ENCODE data around the gene DCHS1. TPM values are rescaled to one million over a fixed set of nuclear protein-coding genes. Genes with fewer than 3 reads are reported as not detected.

Gene DCHS1
- polyA plus RNA-seq, 2 of the 4 experiments (the other 2 are of a cell fraction): 0.06 TPM

DNA sequence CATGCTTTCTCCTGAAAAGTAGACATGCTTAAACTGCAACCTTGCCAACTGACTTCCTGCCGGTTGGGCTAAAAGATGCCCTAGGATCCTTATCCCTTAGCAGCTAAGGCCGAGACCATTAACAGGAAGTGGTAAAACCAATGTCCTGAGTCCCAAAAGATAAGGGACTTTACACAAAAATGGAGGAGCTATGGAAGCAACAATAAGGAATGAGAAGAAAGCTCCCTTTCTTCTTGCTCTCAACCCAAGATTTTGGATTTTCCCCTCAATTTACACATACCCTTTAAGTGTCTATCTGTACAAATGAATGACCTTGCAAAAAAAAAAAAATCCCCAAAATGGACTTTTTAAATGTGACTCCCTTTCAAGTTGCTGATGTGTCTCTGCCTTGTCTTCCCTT is 16.4 kb upstream of the DCHS1 start:
- DNase-seq (ENCODE audit: low read depth in 1 of 2, low spot score in 1 of 2) (no peak), FAIRE-seq (no peak), ATAC-seq (no peak)
- ChIA-PET CTCF (interaction anchor here (0.9 to 2.0 kb wide), 3 partner anchors 10 to 309 kb away, joined by 3 to 6 read pairs (median 6); no protein-coding TSS in a partner anchor), POLR2A (interaction anchor here (0.6 to 1.0 kb wide), 2 partner anchors 11 to 164 kb away, joined by 3 read pairs; partner anchors contain the start of gene MRPL17)
- no peak overlapping the region for H3K4me2 ChIP-seq
- no peak overlapping the region for H3K27ac ChIP-seq
- no peaks in the 10 kb centered on the region for H3K9me3 ChIP-seq
- no peak overlapping the region for H3K4me3 ChIP-seq
- no peaks in the 10 kb centered on the region for H3K4me1 ChIP-seq
- TF ChIP-seq HEYL (CRISPR knock-in tag; IDR thresholded peaks at IDR 0.05) (no peak), MAFK (IDR thresholded peaks at IDR 0.05; ENCODE audit: partially characterized antibody) (peak; percentile 4)
- 85% methylated on average over 2 of the region's 2 CpGs for WGBS (ENCODE audit: missing lambda C conversion rate)

GRCh38 chr11:6670202-6670830 is 14.7 kb upstream of the DCHS1 start:
- CTCF ChIA-PET: interaction anchor here (0.7 to 1.6 kb wide), 2 partner anchors 8 to 139 kb away, joined by 3 to 6 read pairs; no protein-coding TSS in a partner anchor

DNA sequence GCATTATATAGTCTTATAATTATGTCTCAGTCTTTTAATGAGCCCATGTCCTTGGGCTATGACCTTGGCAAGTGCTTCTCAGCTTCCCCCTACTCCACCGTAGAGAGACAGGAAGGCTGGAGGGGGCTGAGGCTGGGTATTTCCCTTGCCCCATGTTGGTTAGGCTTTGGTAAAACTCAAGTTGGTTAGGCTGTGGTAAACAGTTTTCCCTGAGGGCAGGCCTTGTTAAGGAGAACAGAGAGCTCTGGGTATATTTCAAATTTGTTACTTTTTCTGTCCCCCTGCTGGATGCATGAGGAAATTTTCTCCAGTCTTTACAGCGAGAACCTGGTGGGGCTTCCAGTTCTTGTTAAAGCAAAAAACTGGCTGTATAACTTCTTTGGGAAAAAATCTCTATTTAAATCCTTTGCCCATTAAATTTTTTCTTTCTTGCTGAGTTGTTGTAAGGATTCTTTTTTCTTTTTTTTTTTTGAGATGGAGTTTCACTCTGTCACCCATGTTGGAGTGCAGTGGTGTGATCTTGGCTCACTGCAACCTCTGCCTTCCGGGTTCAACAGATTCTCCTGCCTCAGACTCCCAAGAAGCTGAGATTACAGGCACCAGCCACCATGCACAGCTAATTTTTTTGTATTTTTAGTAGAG is 12.2 kb upstream of the DCHS1 start:
- no peak overlapping the region for H3K4me2 ChIP-seq
- no peaks in the 10 kb centered on the region for H3K9me3 ChIP-seq
- CTCF ChIA-PET: interaction anchor here (0.7 to 1.7 kb wide), 8 partner anchors 13 to 319 kb away, joined by 3 to 5 read pairs (median 4); partner anchors contain the start of genes MRPL17 and TPP1
- TF ChIP-seq, protein P1, sequence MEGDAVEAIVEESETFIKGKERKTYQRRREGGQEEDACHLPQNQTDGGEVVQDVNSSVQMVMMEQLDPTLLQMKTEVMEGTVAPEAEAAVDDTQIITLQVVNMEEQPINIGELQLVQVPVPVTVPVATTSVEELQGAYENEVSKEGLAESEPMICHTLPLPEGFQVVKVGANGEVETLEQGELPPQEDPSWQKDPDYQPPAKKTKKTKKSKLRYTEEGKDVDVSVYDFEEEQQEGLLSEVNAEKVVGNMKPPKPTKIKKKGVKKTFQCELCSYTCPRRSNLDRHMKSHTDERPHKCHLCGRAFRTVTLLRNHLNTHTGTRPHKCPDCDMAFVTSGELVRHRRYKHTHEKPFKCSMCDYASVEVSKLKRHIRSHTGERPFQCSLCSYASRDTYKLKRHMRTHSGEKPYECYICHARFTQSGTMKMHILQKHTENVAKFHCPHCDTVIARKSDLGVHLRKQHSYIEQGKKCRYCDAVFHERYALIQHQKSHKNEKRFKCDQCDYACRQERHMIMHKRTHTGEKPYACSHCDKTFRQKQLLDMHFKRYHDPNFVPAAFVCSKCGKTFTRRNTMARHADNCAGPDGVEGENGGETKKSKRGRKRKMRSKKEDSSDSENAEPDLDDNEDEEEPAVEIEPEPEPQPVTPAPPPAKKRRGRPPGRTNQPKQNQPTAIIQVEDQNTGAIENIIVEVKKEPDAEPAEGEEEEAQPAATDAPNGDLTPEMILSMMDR (IDR thresholded peaks at IDR 0.05): peak; percentile 21; the same call in 2 of the 3 replicates
- TF ChIP-seq RAD21 (conservative IDR thresholded peaks at IDR 0.05 in 1 of 2, IDR thresholded peaks at IDR 0.05 in 1 of 2) (0 out of 5 replicates have a peak, but pooled peaks of 1 of the 2 experiments have one; percentile 25), SMC3 (IDR thresholded peaks at IDR 0.05) (0 out of 3 replicates have a peak, but pooled peaks have one; percentile 13)
- TF ChIP-seq, protein P2, sequence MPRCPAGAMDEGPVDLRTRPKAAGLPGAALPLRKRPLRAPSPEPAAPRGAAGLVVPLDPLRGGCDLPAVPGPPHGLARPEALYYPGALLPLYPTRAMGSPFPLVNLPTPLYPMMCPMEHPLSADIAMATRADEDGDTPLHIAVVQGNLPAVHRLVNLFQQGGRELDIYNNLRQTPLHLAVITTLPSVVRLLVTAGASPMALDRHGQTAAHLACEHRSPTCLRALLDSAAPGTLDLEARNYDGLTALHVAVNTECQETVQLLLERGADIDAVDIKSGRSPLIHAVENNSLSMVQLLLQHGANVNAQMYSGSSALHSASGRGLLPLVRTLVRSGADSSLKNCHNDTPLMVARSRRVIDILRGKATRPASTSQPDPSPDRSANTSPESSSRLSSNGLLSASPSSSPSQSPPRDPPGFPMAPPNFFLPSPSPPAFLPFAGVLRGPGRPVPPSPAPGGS (IDR thresholded peaks at IDR 0.05): no peak
- H3K4me1 ChIP-seq: no peaks in the 10 kb centered on the region; the same call in 2 of the 3 replicates
- 49% methylated on average over 3 of the region's 3 CpGs for WGBS (ENCODE audit: missing lambda C conversion rate)
- peak in 1 of 2 experiments; percentile 21 for DNase-seq (ENCODE audit: low read depth in 1 of 2, low spot score in 1 of 2)
- ATAC-seq: peak; percentile 62 to 79; a peak in 5 of 6 replicates
- no peak overlapping the region for H3K27ac ChIP-seq
- H3K4me3 ChIP-seq: no peak overlapping the region
- FAIRE-seq: no peak
- POLR2A ChIA-PET: no interaction called here

More at GRCh38 chr11:6670202-6670830, 14.7 kb upstream of the DCHS1 start:
- Histone ChIP-seq H3K4me1 (no peaks in the 10 kb centered on the region), H3K4me3 (no peak overlapping the region), H3K4me2 (no peak overlapping the region), H3K9me3 (no peaks in the 10 kb centered on the region), H3K27ac (no peak overlapping the region)
- no peak for FAIRE-seq
- no peak for ATAC-seq
- POLR2A ChIA-PET: no interaction called here
- no peak for DNase-seq (ENCODE audit: low read depth in 1 of 2, low spot score in 1 of 2)
- TF ChIP-seq MAFK (IDR thresholded peaks at IDR 0.05; ENCODE audit: partially characterized antibody) (peak; percentile 86), FOSL2 (IDR thresholded peaks at IDR 0.05) (no peak), FOSL2 (CRISPR knock-in tag; IDR thresholded peaks at IDR 0.05) (no peak)
- WGBS (ENCODE audit: missing lambda C conversion rate): 37% methylated on average over 6 of the region's 6 CpGs

DNA sequence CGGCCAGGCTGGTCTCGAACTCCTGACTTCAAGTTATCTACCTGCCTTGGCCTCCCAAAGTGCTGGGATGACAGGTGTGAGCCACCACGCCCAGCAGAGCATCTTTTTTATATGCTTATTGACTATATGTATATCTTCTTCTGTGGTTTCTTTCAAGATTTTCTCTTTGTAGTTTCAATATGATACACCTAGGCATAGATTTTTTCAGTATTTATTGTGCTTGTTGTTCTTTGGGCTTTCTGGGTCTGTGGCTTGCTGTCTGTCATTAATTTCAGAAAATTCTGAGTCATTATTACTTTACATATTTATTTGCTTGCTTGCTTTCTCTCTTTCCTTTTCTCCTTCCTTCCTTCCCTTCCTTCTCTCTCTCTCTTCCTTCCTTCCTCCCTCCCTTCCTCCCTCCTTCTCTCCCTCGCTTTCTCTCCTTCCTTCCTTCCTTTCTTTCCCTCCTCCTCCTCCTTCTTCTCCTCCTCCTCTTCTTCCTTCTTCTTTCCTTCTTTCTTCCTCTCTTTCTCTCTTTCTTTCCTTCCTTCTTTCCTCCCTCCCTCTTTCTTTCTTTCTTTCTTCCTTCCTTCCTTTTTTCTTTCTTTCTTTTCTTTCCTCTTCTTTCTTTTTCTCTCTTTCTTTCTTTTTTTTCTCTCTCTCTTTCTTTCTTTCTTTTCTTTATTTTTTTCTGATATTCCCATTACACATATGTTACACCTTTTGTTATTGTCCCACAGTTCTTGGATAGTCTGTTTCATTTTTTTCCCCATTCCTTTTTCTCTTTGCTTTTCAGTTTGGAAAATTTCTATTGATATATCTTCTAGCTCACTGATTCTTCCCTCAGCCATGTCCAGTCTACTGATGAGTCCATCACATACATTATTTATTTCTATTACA is 10.9 kb upstream of the DCHS1 start:
- ChIA-PET CTCF (interaction anchor here (0.6 to 1.4 kb wide), 4 partner anchors 17 to 1629 kb away, joined by 3 to 4 read pairs (median 4); partner anchors contain the start of gene MRPL17), POLR2A (no interaction called here)
- WGBS (ENCODE audit: missing lambda C conversion rate): 47% methylated on average over 4 of the region's 4 CpGs
- no peak for DNase-seq (ENCODE audit: low read depth in 1 of 2, low spot score in 1 of 2)
- Histone ChIP-seq H3K27ac (no peak overlapping the region), H3K4me3 (no peak overlapping the region), H3K4me1 (no peaks in the 10 kb centered on the region; the same call in 2 of the 3 replicates), H3K4me2 (no peak overlapping the region), H3K9me3 (no peaks in the 10 kb centered on the region)
- TF ChIP-seq FOSB (CRISPR knock-in tag; IDR thresholded peaks at IDR 0.05): no peak
- no peak for TF ChIP-seq ZSCAN20 (CRISPR knock-in tag; IDR thresholded peaks at IDR 0.05)
- no peak for TF ChIP-seq ATOH8 (CRISPR knock-in tag; IDR thresholded peaks at IDR 0.05; ENCODE audit: low read depth)
- TF ChIP-seq NPAS2 (CRISPR knock-in tag; IDR thresholded peaks at IDR 0.05; ENCODE audit: borderline replicate concordance): no peak
- TF ChIP-seq MYC (IDR thresholded peaks at IDR 0.05; ENCODE audit: borderline replicate concordance, low read length): no peak
- no peak for ATAC-seq
- FAIRE-seq: no peak

Measured in A549 (cell line).